Activated naive CD4-positive, alpha-beta T cell treated with anti-CD3 and anti-CD28 coated beads, Interleukin-2, amount 50 U/mL, for 72 hours (primary cell): ENCODE data around the gene SLC25A11. TPM values are rescaled to one million over a fixed set of nuclear protein-coding genes. Genes with fewer than 3 reads are reported as not detected.

Experiments used
- ATAC-seq, 2 donors: fragments of 150-1000 bp; cut with Tn5 transposase; 2 replicates each; pipeline ENCODE4 v1.10.0; 2021; ENCODE audit warnings: mild to moderate bottlenecking in 2 of 2, moderate library complexity in 2 of 2
- DNase-seq, 2 donors: peaks; one replicate each; pipeline ENCODE4 v3.0.0; 2021 to 2022; ENCODE audit warnings: low spot score in 2 of 2
- H3K27ac Mint-ChIP-seq, 2 donors: one replicate each; pipeline ENCODE4 v1.8.0; 2022; ENCODE audit warnings: mild to moderate bottlenecking in 2 of 2, mixed read lengths in 2 of 2
- H3K36me3 Mint-ChIP-seq, 2 donors: one replicate each; pipeline ENCODE4 v1.8.0; 2022; ENCODE audit warnings: mixed read lengths in 2 of 2
- H3K9me3 Mint-ChIP-seq, 2 donors: one replicate each; pipeline ENCODE4 v1.8.0; 2022; ENCODE audit warnings: mixed read lengths in 2 of 2
- total RNA-seq, 2 donors: library from RNA; stranded (reverse); gene quantifications; one replicate each; pipeline ENCODE4 v1.2.3, GENCODE V29; 2022

Gene SLC25A11
- total RNA-seq, 2 donors from 2014 or later = 69.4 to 89.1 TPM

- peak; percentile 54 to 77 for DNase-seq
- peak; percentile 47 to 49 for ATAC-seq
Measured at GRCh38 chr17:4969047-4969550, 29.3 kb upstream of the SLC25A11 start.

GRCh38 chr17:4968486-4969046 lies 28.7 kb upstream of the SLC25A11 start:
- ATAC-seq (no peak), DNase-seq (peak; percentile 33 to 73)
- Mint-ChIP-seq H3K36me3 (peaks cover 15 to 30% of the 10 kb centered on the region in 2 donors), H3K27ac (no peak overlapping the region), H3K9me3 (no peaks in the 10 kb centered on the region)

More at GRCh38 chr17:4969047-4969550, 29.3 kb upstream of the SLC25A11 start:
- H3K9me3 Mint-ChIP-seq = no peaks in the 10 kb centered on the region
- peaks cover 15 to 30% of the 10 kb centered on the region in 2 donors for H3K36me3 Mint-ChIP-seq
- no peak overlapping the region for H3K27ac Mint-ChIP-seq

GRCh38 chr17:4967539-4968485 lies 28.0 kb upstream of the SLC25A11 start, which contains the start of gene SPAG7:
Gene SPAG7 (minus strand): TSS chr17:4967817. CDS start chr17:4967804, 13 bp downstream.
- Mint-ChIP-seq H3K27ac (no peak within 1 kb of the TSS), H3K36me3 (peaks cover 15 to 30% of the 10 kb centered on the region in 2 donors), H3K9me3 (no peaks in the 10 kb centered on the region)
- DNase-seq = peak; percentile 95 to 96
- peak; percentile 56 to 72 for ATAC-seq

GRCh38 chr17:4966844-4967538 lies 27.1 kb upstream of the SLC25A11 start:
- DNase-seq = peak; percentile 87 to 98
- Mint-ChIP-seq H3K27ac (no peak overlapping the region), H3K36me3 (peaks cover 15 to 30% of the 10 kb centered on the region in 2 donors), H3K9me3 (no peaks in the 10 kb centered on the region)
- ATAC-seq = peak; percentile 78 to 87

- Mint-ChIP-seq H3K27ac (peak overlapping the region; percentile 32 to 56), H3K9me3 (no peaks in the 10 kb centered on the region), H3K36me3 (peaks cover 9 to 22% of the 10 kb centered on the region in 2 donors)
- no peak for ATAC-seq
- DNase-seq = no peak
Measured at GRCh38 chr17:4965311-4965986, 25.6 kb upstream of the SLC25A11 start.

GRCh38 chr17:4960279-4960922 lies 20.6 kb upstream of the SLC25A11 start:
- Mint-ChIP-seq H3K9me3 (no peaks in the 10 kb centered on the region), H3K27ac (peak overlapping the region in 1 of 2 donors; percentile 87), H3K36me3 (peaks cover 0 to 9% of the 10 kb centered on the region in 2 donors)
- DNase-seq (no peak), ATAC-seq (no peak)

- no peak overlapping the region for H3K27ac Mint-ChIP-seq
- H3K36me3 Mint-ChIP-seq = no peaks in the 10 kb centered on the region
- H3K9me3 Mint-ChIP-seq = no peaks in the 10 kb centered on the region
- DNase-seq (no peak), ATAC-seq (peak in 1 of 2 donors; percentile 15)
Measured at GRCh38 chr17:4959261-4959965, 19.6 kb upstream of the SLC25A11 start.

- no peak for DNase-seq
- H3K27ac Mint-ChIP-seq = no peak overlapping the region
Measured at GRCh38 chr17:4958102-4958501, 18.3 kb upstream of the SLC25A11 start.

GRCh38 chr17:4956493-4957061 lies 16.7 kb upstream of the SLC25A11 start:
- DNase-seq (no peak), ATAC-seq (peak in 1 of 2 donors; percentile 23)
- Mint-ChIP-seq H3K9me3 (no peaks in the 10 kb centered on the region), H3K27ac (no peak overlapping the region), H3K36me3 (no peaks in the 10 kb centered on the region)

More at GRCh38 chr17:4958102-4958501, 18.3 kb upstream of the SLC25A11 start:
- Mint-ChIP-seq H3K9me3 (no peaks in the 10 kb centered on the region), H3K36me3 (no peaks in the 10 kb centered on the region)
- ATAC-seq = no peak

GRCh38 chr17:4955091-4955490 lies 15.2 kb upstream of the SLC25A11 start:
- no peak overlapping the region for H3K27ac Mint-ChIP-seq
- no peak for ATAC-seq
- H3K36me3 Mint-ChIP-seq = no peaks in the 10 kb centered on the region

GRCh38 chr17:4953451-4953961 lies 13.7 kb upstream of the SLC25A11 start:
- Mint-ChIP-seq H3K36me3 (peaks cover 0 to 3% of the 10 kb centered on the region in 2 donors), H3K9me3 (no peaks in the 10 kb centered on the region), H3K27ac (no peak overlapping the region)
- DNase-seq (no peak), ATAC-seq (no peak)

More at GRCh38 chr17:4955091-4955490, 15.2 kb upstream of the SLC25A11 start:
- H3K9me3 Mint-ChIP-seq = no peaks in the 10 kb centered on the region
- no peak for DNase-seq

GRCh38 chr17:4951486-4951885 lies 11.6 kb upstream of the SLC25A11 start:
- peaks cover 12 to 17% of the 10 kb centered on the region in 2 donors for H3K36me3 Mint-ChIP-seq
- ATAC-seq = no peak
- no peaks in the 10 kb centered on the region for H3K9me3 Mint-ChIP-seq
- peak overlapping the region; percentile 93 to 98 for H3K27ac Mint-ChIP-seq
- DNase-seq = no peak

GRCh38 chr17:4950746-4951204 lies 10.9 kb upstream of the SLC25A11 start, which contains the start of gene ENO3:
Gene ENO3 (plus strand): TSS chr17:4951119. CDS start chr17:4951830, 711 bp downstream.
- no peak for DNase-seq
- ATAC-seq = no peak
- Mint-ChIP-seq H3K36me3 (peaks cover 19 to 24% of the 10 kb centered on the region in 2 donors), H3K9me3 (no peaks in the 10 kb centered on the region), H3K27ac (peak within 1 kb of the TSS; percentile 93 to 98)

- DNase-seq (peak in 1 of 2 donors; percentile 76), ATAC-seq (peak; percentile 18 to 20)
- H3K9me3 Mint-ChIP-seq = no peaks in the 10 kb centered on the region
- H3K36me3 Mint-ChIP-seq = peaks cover 25 to 30% of the 10 kb centered on the region in 2 donors
- peak overlapping the region; percentile 93 to 98 for H3K27ac Mint-ChIP-seq
Measured at GRCh38 chr17:4950075-4950745, 10.4 kb upstream of the SLC25A11 start.
